ENCODE results near the gene CMTM3.

GRCh38 chr16:66592241-66592640 lies 12.3 kb upstream of the CMTM3 start:
- TF ChIP-seq YY1 (IDR thresholded peaks at IDR 0.05; ENCODE audit: insufficient read depth, insufficient read length) (no peak), ZNF274 (IDR thresholded peaks at IDR 0.05; ENCODE audit: low read depth, low read length) (no peak), SUZ12 (IDR thresholded peaks at IDR 0.05; ENCODE audit: extremely low read depth, insufficient read depth, insufficient read length) (no peak)

Measured in NT2/D1 (cell line).